Measurements from ENCODE around the gene HEMK1.

DNA sequence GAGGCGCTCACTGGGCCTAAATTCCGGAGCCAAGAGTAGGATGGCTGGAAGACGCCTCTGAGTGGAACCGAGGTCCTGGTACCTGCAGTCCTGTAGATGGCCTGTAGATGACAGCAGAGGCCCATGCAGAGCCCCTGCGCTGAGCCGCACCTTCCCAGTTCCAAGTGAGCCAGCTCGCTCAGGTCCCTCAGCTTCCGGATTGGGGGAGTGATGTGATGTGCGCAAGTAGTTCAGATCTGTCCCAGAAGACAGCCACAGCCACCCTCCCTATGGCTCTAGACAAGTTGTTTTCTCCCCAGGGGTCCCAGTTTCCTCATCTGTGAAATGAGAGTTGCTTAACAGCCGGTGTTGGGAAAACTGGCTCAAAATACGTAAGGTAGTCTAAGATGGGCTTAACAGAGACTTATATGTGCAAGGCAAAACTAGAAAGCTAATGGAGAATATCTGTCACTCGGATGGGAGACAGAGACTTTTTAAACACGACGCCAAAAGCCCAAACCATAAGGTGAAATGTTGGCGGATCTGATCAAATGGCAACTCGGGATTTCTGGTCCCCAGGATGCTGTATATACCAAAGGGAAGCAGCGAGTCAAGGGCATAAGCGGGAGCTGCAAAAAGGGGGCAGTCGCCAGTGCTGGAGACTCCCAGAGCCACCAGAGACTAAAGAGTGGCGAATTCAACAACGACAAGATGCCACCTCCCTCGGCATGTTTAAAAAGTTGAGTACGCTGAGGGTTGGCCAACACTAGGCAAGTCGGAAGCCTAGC, 46.9 kb downstream of the HEMK1 start:
- TF ChIP-seq EZH2 (IDR thresholded peaks at IDR 0.05; ENCODE audit: borderline replicate concordance, low read length): no peak
- TF ChIP-seq, protein P1, sequence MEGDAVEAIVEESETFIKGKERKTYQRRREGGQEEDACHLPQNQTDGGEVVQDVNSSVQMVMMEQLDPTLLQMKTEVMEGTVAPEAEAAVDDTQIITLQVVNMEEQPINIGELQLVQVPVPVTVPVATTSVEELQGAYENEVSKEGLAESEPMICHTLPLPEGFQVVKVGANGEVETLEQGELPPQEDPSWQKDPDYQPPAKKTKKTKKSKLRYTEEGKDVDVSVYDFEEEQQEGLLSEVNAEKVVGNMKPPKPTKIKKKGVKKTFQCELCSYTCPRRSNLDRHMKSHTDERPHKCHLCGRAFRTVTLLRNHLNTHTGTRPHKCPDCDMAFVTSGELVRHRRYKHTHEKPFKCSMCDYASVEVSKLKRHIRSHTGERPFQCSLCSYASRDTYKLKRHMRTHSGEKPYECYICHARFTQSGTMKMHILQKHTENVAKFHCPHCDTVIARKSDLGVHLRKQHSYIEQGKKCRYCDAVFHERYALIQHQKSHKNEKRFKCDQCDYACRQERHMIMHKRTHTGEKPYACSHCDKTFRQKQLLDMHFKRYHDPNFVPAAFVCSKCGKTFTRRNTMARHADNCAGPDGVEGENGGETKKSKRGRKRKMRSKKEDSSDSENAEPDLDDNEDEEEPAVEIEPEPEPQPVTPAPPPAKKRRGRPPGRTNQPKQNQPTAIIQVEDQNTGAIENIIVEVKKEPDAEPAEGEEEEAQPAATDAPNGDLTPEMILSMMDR (conservative IDR thresholded peaks at IDR 0.05 in 1 of 2, IDR thresholded peaks at IDR 0.05 in 1 of 2; ENCODE audit: extremely low read depth in 1 of 2, insufficient read depth in 1 of 2, low read depth in 1 of 2, low read length in 2 of 2): peak; percentile 100
